ENCODE data around the gene MATK.
"Not testable (repeated sequence)": the region's sequence is repeated elsewhere in the genome, so short reads cannot be mapped to it uniquely, and the experiment has no call there.

Gene MATK

GRCh38 chr19:3770136-3770999 is 15.8 kb downstream of the MATK start:
- no peak for DNase-seq

- no peak for DNase-seq
These were observed 16.7 kb downstream of the MATK start for GRCh38 chr19:3769494-3769893.

GRCh38 chr19:3768748-3769099 is 17.5 kb downstream of the MATK start:
- no peak for DNase-seq

- no peak for DNase-seq
These were observed 18.0 kb downstream of the MATK start for GRCh38 chr19:3768015-3768747.

GRCh38 chr19:3767050-3767449 is 19.1 kb downstream of the MATK start:
- DNase-seq: no peak

- no peak for DNase-seq
These were observed 19.7 kb downstream of the MATK start for GRCh38 chr19:3766520-3766919.

- DNase-seq: not testable (repeated sequence)
These were observed 20.4 kb downstream of the MATK start for GRCh38 chr19:3765757-3766156.

- no peak for DNase-seq
These were observed 21.1 kb downstream of the MATK start for GRCh38 chr19:3765121-3765520.

GRCh38 chr19:3762501-3763459 is 23.4 kb downstream of the MATK start, which contains the start of gene MRPL54:
Gene MRPL54 (plus strand): TSS chr19:3762682. CDS start chr19:3762701, 19 bp downstream.
- peak; percentile 99 to 100 (median 100) for DNase-seq

- DNase-seq: no peak
These were observed 24.1 kb downstream of the MATK start for GRCh38 chr19:3762130-3762473.

- peak; percentile 85 to 94 (median 93) for DNase-seq
These were observed 24.6 kb downstream of the MATK start, which contains the start of gene APBA3 for GRCh38 chr19:3761382-3762129. Gene APBA3 (minus strand): TSS chr19:3761692. CDS start chr19:3760264, 1,428 bp downstream.

GRCh38 chr19:3760871-3761361 is 25.3 kb downstream of the MATK start:
- DNase-seq: peak in 2 of 3 experiments; percentile 41 to 54

- DNase-seq: no peak
These were observed 26.5 kb downstream of the MATK start for GRCh38 chr19:3759482-3760254.

GRCh38 chr19:3758297-3758696 is 27.9 kb downstream of the MATK start:
- not testable (repeated sequence) for DNase-seq

- not testable (repeated sequence) for DNase-seq
These were observed 28.5 kb downstream of the MATK start for GRCh38 chr19:3757705-3758104.

GRCh38 chr19:3753631-3754410 is 32.4 kb downstream of the MATK start:
- no peak for DNase-seq

- no peak for DNase-seq
These were observed 33.7 kb downstream of the MATK start for GRCh38 chr19:3752492-3752891.

- DNase-seq: no peak
These were observed 34.9 kb downstream of the MATK start for GRCh38 chr19:3751236-3751635.

- DNase-seq: no peak
These were observed 36.0 kb downstream of the MATK start for GRCh38 chr19:3750211-3750610.

GRCh38 chr19:3748965-3749364 is 37.2 kb downstream of the MATK start:
- no peak for DNase-seq
